ENCODE data around the gene COL23A1. TPM values are rescaled to one million over a fixed set of nuclear protein-coding genes. Genes with fewer than 3 reads are reported as not detected.

COL23A1 gene
- total RNA-seq, 1 donor from 2014 or later: not detected

DNA sequence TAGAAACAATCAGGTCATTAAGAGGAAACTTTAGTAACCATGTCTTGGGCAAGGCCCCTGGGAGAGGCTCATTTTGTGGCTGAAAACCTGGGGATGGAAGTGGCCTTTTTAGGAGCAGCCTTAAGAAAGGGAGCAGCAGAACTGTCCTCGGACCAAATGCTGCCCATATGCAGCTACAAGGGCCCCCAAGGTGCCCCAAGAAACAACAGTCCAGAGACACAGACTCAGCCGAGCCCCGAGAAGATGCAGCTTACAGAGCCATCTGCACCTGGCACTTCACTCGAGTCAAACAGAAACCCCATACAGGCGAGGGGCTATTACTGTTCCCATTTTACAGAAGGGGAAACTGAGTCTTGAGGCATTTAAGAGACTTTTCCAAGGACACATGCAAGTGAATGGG lies 58.0 kb downstream of the COL23A1 start:
- intact Hi-C loops (cut with micrococcal nuclease): no loop called here
- Mint-ChIP-seq H3K36me3 (ENCODE audit: low read depth) (no peaks in the 10 kb centered on the region), H3K4me1 (ENCODE audit: low read depth) (no peaks in the 10 kb centered on the region), H3K27ac (no peak overlapping the region), H3K4me3 (ENCODE audit: low read depth) (no peak overlapping the region), H3K27me3 (ENCODE audit: low read depth) (no peaks in the 10 kb centered on the region), H3K9me3 (no peaks in the 10 kb centered on the region)
- no peak for DNase-seq (ENCODE audit: low spot score)

GRCh38 chr5:178531786-178532185 lies 58.4 kb downstream of the COL23A1 start:
- H3K27ac Mint-ChIP-seq: no peak overlapping the region
- H3K4me3 Mint-ChIP-seq (ENCODE audit: low read depth): no peak overlapping the region
- intact Hi-C loops (cut with micrococcal nuclease): no loop called here
- H3K36me3 Mint-ChIP-seq (ENCODE audit: low read depth): no peaks in the 10 kb centered on the region
- DNase-seq (ENCODE audit: low spot score): no peak
- no peaks in the 10 kb centered on the region for H3K27me3 Mint-ChIP-seq (ENCODE audit: low read depth)
- no peaks in the 10 kb centered on the region for H3K4me1 Mint-ChIP-seq (ENCODE audit: low read depth)
- no peaks in the 10 kb centered on the region for H3K9me3 Mint-ChIP-seq

GRCh38 chr5:178530526-178530925 lies 59.7 kb downstream of the COL23A1 start:
- Mint-ChIP-seq H3K4me3 (ENCODE audit: low read depth) (no peak overlapping the region), H3K27me3 (ENCODE audit: low read depth) (no peaks in the 10 kb centered on the region)

GRCh38 chr5:178529080-178529479 lies 61.1 kb downstream of the COL23A1 start:
- H3K9me3 Mint-ChIP-seq: no peaks in the 10 kb centered on the region
- H3K27ac Mint-ChIP-seq: no peak overlapping the region
- no peak overlapping the region for H3K4me3 Mint-ChIP-seq (ENCODE audit: low read depth)
- no peak for DNase-seq (ENCODE audit: low spot score)
- H3K36me3 Mint-ChIP-seq (ENCODE audit: low read depth): no peaks in the 10 kb centered on the region
- intact Hi-C loops (cut with micrococcal nuclease): no loop called here
- H3K27me3 Mint-ChIP-seq (ENCODE audit: low read depth): no peaks in the 10 kb centered on the region
- H3K4me1 Mint-ChIP-seq (ENCODE audit: low read depth): no peaks in the 10 kb centered on the region

More at GRCh38 chr5:178530526-178530925, 59.7 kb downstream of the COL23A1 start:
- H3K4me1 Mint-ChIP-seq (ENCODE audit: low read depth): no peaks in the 10 kb centered on the region
- H3K27ac Mint-ChIP-seq: no peak overlapping the region
- intact Hi-C loops (cut with micrococcal nuclease): no loop called here
- no peaks in the 10 kb centered on the region for H3K36me3 Mint-ChIP-seq (ENCODE audit: low read depth)
- DNase-seq (ENCODE audit: low spot score): no peak
- no peaks in the 10 kb centered on the region for H3K9me3 Mint-ChIP-seq

- intact Hi-C loops (cut with micrococcal nuclease): no loop called here
- Mint-ChIP-seq H3K9me3 (no peaks in the 10 kb centered on the region), H3K36me3 (ENCODE audit: low read depth) (no peaks in the 10 kb centered on the region), H3K27me3 (ENCODE audit: low read depth) (no peaks in the 10 kb centered on the region), H3K4me1 (ENCODE audit: low read depth) (no peaks in the 10 kb centered on the region), H3K27ac (no peak overlapping the region), H3K4me3 (ENCODE audit: low read depth) (no peak overlapping the region)
- DNase-seq (ENCODE audit: low spot score): no peak
These were observed 62.5 kb downstream of the COL23A1 start for GRCh38 chr5:178527458-178528307.

DNA sequence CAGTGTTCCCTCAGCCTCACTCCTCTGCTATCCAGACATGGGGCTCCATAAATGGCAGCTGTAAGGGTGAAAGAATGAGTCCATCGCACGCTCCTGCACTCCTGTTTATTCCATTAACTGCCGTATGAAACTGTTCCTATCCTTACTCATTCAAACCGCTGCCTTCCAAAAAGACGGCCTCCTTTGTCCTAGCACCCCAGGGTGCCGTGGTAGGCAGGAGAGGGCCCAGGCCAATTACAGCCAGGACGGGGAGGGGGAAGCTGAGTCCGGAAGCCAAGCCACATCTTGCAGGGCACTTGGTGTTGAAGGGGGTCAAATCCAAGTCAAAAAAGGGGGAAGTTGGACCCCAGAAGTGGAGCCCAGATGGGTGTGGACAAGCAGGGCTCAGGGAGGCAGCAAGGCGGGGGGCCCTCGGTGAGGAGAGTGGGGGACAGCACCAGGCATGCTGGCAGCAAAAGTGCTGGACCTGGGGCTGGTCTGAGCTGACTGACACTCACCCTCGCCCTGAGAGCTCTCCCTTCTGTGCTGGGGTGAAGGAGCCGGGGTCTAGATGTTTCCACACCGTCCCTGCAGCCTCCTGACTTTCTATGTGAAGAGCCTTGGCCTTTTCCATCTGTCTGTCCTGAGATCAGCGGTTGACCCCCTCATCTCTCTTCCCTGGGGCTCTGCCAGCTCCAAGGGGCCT lies 63.3 kb downstream of the COL23A1 start:
- Mint-ChIP-seq H3K4me3 (ENCODE audit: low read depth) (no peak overlapping the region), H3K27me3 (ENCODE audit: low read depth) (no peaks in the 10 kb centered on the region), H3K27ac (no peak overlapping the region), H3K36me3 (ENCODE audit: low read depth) (no peaks in the 10 kb centered on the region), H3K4me1 (ENCODE audit: low read depth) (no peaks in the 10 kb centered on the region), H3K9me3 (no peaks in the 10 kb centered on the region)
- intact Hi-C loops (cut with micrococcal nuclease): no loop called here
- no peak for DNase-seq (ENCODE audit: low spot score)

DNA sequence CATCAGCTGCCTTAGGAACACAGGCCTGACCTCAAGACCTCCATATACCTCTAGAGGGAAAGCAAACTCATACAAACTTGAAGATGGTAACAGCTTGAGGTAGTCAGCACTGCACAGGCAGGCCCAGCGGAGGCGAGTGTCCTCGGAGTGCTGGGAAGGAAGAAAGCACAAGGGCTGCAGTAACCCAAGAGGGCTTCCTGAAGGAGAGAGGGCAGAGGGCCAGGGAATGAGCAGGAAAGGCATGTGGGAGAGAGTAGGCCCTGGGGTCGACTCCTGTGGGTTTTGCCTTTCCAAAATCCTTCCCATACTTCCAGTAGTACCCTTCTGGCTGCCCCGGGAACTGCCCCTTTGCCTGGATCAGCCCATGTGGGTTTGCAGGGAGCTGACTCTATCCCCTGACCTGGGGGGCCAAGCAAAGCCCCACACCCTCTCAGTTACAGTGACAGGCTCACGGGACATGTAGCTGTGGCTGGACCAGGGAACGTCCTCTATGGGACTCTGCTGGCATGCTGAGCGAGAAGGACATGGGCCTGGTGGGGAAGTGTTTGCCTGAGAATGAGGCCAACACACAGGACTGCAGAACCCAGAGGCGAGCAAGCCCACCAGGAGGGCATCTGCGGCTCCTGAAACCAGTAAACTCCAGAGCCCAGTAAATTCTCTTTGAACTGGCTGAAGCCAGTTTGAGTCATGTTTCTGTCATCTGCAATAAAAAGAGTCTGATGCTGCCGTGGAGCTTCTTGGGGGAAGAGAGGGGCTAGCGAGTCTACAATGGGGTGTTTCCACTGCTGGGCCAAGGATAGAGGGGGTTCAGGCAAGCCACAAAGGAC lies 64.1 kb downstream of the COL23A1 start:
- no peak overlapping the region for H3K27ac Mint-ChIP-seq
- H3K27me3 Mint-ChIP-seq (ENCODE audit: low read depth): no peaks in the 10 kb centered on the region
- no peaks in the 10 kb centered on the region for H3K9me3 Mint-ChIP-seq
- intact Hi-C loops (cut with micrococcal nuclease): no loop called here
- no peaks in the 10 kb centered on the region for H3K36me3 Mint-ChIP-seq (ENCODE audit: low read depth)
- no peak overlapping the region for H3K4me3 Mint-ChIP-seq (ENCODE audit: low read depth)
- no peak for DNase-seq (ENCODE audit: low spot score)
- H3K4me1 Mint-ChIP-seq (ENCODE audit: low read depth): no peaks in the 10 kb centered on the region

DNA sequence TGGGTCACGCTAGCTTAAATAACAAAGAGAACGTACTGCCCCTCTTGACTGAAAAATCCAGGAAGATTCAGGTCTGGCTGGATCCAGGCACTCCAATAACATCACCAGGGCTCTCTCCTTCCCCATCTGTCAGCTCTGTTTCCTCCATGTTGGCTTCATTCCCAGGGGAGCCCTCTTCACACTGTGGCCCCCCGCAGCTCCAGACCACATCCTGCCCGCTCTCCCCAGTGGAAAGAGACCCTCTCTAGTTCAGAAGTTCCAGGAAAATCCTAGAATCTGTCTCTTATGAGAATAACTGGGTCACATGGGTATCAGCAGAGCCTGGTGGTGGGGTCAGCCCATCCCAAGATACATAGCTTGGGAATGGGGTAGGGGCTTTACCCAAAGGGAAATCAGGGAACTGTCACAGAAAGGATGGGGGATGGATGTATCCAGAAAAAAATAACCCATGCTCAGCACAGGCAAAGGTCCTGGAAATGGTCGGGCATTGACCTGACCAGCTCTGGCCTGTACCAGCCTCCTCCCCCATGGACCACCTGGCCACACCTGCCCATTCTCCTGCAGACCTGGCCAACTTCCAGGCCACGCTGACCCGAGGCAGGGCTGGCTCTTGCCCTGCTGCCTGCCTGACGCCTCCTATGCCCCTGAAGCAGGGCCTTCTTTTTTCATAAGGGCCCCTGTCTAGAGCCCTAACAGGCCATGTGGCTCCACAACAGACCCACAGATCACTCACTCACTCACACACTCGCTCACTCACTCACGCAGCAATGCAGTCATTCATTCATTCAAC lies 65.9 kb downstream of the COL23A1 start:
- H3K4me1 Mint-ChIP-seq (ENCODE audit: low read depth): no peaks in the 10 kb centered on the region
- H3K27ac Mint-ChIP-seq: no peak overlapping the region
- no peaks in the 10 kb centered on the region for H3K36me3 Mint-ChIP-seq (ENCODE audit: low read depth)
- no peaks in the 10 kb centered on the region for H3K9me3 Mint-ChIP-seq
- H3K27me3 Mint-ChIP-seq (ENCODE audit: low read depth): no peaks in the 10 kb centered on the region
- no peak overlapping the region for H3K4me3 Mint-ChIP-seq (ENCODE audit: low read depth)
- no peak for DNase-seq (ENCODE audit: low spot score)
- intact Hi-C loops (cut with micrococcal nuclease): no loop called here

GRCh38 chr5:178522361-178522760 lies 67.8 kb downstream of the COL23A1 start:
- H3K27ac Mint-ChIP-seq: no peak overlapping the region
- H3K36me3 Mint-ChIP-seq (ENCODE audit: low read depth): no peaks in the 10 kb centered on the region
- no peak overlapping the region for H3K4me3 Mint-ChIP-seq (ENCODE audit: low read depth)
- no peaks in the 10 kb centered on the region for H3K27me3 Mint-ChIP-seq (ENCODE audit: low read depth)
- DNase-seq (ENCODE audit: low spot score): no peak
- H3K9me3 Mint-ChIP-seq: no peaks in the 10 kb centered on the region
- intact Hi-C loops (cut with micrococcal nuclease): no loop called here
- no peaks in the 10 kb centered on the region for H3K4me1 Mint-ChIP-seq (ENCODE audit: low read depth)

- no peak overlapping the region for H3K27ac Mint-ChIP-seq
- no peak for DNase-seq (ENCODE audit: low spot score)
- H3K36me3 Mint-ChIP-seq (ENCODE audit: low read depth): no peaks in the 10 kb centered on the region
- H3K27me3 Mint-ChIP-seq (ENCODE audit: low read depth): no peaks in the 10 kb centered on the region
- no peaks in the 10 kb centered on the region for H3K9me3 Mint-ChIP-seq
- H3K4me1 Mint-ChIP-seq (ENCODE audit: low read depth): no peaks in the 10 kb centered on the region
- H3K4me3 Mint-ChIP-seq (ENCODE audit: low read depth): no peak overlapping the region
- intact Hi-C loops (cut with micrococcal nuclease): no loop called here
These were observed 69.3 kb downstream of the COL23A1 start for GRCh38 chr5:178520851-178521250.

DNA sequence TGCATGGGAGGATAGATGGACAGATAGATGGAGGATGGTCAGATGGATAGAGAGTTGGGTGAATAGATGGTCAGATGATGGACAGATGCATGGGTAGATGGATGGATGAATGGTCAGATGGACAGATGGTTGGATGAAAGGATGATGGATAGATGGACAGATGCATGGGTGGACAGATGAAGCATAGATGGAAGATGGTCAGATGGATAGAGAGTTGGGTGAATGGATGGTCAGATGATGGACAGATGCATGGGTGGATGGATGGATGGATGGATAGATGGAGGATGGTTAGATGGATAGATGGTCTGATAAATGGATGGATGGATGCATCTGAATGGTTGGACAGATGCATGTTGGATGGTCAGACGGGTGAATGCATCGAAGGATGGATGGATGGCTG lies 70.4 kb downstream of the COL23A1 start:
- intact Hi-C loops (cut with micrococcal nuclease): no loop called here
- no peak for DNase-seq (ENCODE audit: low spot score)
- H3K4me3 Mint-ChIP-seq (ENCODE audit: low read depth): no peak overlapping the region
- H3K4me1 Mint-ChIP-seq (ENCODE audit: low read depth): no peaks in the 10 kb centered on the region
- no peaks in the 10 kb centered on the region for H3K9me3 Mint-ChIP-seq
- H3K27me3 Mint-ChIP-seq (ENCODE audit: low read depth): no peaks in the 10 kb centered on the region
- H3K27ac Mint-ChIP-seq: no peak overlapping the region
- no peaks in the 10 kb centered on the region for H3K36me3 Mint-ChIP-seq (ENCODE audit: low read depth)

DNA sequence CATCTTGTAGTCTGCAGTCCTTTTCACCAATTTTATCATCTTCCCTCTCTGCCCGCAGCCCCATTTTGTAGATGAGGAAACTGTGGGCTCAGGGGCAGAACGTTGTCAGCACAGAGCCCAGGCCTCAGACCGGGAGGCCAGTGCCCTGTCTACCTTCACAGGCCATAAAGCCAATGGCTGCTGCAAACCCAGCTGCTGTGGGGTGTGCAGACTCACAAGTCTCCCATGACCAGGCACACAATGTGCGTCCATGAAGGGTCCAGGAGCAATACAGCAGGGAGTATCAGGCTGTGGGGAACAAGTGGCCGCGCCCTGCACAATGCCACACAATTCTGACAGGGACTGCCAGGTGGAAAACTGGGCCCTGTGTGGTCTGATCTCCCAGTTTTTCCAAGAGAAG lies 71.0 kb downstream of the COL23A1 start:
- no peak overlapping the region for H3K27ac Mint-ChIP-seq
- no peak overlapping the region for H3K4me3 Mint-ChIP-seq (ENCODE audit: low read depth)
- H3K36me3 Mint-ChIP-seq (ENCODE audit: low read depth): no peaks in the 10 kb centered on the region
- intact Hi-C loops (cut with micrococcal nuclease): no loop called here
- H3K9me3 Mint-ChIP-seq: no peaks in the 10 kb centered on the region
- no peaks in the 10 kb centered on the region for H3K4me1 Mint-ChIP-seq (ENCODE audit: low read depth)
- DNase-seq (ENCODE audit: low spot score): no peak
- no peaks in the 10 kb centered on the region for H3K27me3 Mint-ChIP-seq (ENCODE audit: low read depth)
